Measurements from ENCODE around the gene PACS2.
A peak's percentile ranks its signal among the peaks of the same experiment; 100 is the strongest.
"Not testable (repeated sequence)": the region's sequence is repeated elsewhere in the genome, so short reads cannot be mapped to it uniquely, and the experiment has no call there.

PACS2 gene

DNA sequence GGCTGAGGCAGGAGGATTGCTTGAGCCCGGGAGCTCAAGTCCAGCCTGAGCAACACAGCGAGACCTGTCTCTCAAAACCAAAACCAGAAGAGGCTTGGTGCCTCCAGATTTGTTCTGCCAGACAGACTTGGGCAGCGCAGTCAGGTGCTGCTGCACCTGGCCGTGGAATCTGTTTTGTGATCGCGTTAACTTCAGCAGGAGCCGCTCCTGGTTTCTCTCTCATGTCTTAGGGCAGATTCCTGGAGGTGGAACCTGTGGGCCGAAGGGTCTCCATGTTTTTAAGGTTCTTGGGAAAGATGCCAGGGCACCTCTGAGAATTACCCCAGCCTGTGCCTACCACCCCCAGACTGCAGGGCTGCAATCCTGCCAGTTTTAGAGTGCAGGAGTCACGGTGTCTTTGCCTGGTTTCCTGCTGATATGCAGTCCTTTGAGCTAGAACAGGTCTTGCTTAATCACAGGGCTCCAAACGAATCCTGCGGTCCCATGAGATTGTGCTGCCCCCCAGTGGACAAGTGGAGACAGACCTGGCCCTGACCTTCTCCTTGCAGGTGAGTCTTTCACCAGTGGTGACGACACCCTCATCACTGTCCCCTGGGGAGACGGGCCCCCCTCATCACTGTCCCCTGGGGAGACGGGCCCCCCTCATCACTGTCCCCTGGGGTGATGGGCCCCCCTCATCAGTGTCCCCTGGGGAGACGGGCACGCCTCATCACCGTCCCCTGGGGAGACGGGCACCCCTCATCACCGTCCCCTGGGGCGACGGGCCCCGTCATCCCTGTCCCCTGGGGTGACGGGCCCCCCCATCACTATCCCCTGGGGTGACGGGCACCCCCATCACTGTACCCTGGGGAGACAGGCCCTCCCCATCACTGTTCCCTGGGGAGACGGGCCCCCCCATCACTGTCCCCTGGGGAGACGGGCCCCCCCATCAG is 37.6 kb downstream of the PACS2 start:
- DNase-seq, result peak; percentile 94

DNA sequence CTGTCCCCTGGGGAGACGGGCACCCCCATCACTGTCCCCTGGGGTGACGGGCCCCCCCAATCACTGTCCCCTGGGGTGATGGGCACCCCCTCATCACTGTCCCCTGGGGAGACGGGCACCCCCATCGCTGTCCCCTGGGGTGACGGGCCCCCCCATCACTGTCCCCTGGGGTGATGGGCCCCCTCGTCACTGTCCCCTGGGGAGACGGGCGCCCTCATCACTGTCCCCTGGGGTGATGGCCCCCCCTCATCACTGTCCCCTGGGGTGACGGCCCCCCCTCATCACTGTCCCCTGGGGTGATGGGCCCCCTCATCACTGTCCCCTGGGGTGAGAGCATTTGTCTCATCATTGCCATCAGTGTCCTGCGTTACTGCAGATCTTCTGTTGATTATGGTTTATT is 38.6 kb downstream of the PACS2 start:
- DNase-seq, result no peak

DNA sequence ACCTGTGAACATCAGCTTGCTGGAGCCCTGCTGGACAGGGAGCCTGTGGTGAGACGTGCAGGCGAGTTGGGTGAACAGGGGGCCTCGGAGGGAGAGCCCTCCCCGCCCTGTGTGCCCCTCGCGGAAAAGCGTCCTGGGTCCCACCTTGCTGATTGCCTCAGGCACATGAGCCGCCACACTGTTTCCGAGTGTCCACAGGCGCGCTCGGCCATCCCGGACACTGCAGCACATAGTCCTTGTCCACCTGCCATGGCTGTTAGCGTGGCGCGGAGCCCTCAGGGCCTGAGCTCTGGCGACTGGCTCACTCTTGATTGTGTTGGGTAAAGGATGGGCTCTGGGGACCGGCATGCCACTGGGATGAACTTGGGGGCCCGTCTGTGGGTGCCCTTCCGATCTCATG is 40.0 kb downstream of the PACS2 start:
- no peak for DNase-seq

DNA sequence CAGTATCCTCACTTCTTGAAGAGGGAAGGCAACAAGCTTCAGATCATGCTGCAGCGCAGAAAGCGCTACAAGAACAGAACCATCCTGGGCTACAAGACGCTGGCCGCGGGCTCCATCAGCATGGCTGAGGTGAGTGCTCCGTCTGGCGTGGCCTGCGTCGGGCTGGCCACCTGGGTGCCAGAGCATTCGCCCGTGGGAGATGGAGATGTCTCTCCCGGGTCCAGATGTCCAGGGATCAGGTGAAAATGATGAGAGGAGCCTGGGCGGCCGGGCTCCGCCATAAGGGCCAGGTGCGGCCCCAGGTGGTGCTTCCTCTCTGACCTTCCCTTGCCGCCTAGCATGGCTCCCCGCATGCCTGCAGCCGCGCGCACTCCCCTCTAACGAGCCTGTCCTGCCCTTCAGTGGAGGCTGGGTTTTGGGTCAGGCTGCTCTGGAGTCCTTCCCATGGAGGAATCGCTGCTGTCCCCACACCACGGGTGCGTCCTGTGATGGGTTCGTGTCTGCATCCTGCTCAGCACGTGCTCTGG is 40.6 kb downstream of the PACS2 start:
- no peak for DNase-seq

DNA sequence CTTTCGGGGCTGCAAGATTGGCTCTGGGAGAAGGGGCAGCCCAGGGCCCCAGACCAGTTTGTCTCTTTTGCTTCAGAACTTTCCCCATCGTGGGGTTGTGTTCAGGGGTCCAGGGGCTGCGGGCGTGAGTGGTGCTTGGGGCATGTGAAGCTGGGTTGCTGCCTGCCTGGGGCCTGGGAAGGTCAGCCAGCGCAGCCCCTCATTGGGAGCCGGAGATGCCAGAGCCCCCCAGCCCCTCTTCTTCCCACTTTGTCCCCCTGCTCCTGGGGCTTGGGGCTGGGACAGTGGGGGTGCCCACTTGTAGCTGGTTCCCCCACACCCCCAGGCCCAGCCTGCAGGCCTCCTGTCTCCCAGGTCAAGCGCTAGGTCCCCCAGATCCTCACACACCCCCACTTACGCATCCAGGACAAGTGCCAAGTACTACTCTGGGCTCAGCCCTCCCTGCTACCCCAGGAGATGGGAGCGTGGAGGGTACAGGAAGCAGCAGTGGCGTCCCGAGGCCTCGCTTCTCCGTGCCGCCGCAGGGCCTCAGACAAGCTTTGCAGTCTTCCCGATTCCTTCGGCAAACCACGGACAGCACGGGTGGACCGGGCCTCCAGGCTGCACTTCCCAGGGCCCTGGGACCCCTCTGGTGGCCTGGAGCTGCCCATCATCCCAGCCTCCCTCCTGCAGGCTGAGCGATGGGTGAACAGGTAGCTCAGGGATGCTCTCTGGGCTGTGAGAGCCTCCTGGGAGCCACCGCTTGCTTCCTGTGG is 41.5 kb downstream of the PACS2 start:
- no peak for DNase-seq

DNA sequence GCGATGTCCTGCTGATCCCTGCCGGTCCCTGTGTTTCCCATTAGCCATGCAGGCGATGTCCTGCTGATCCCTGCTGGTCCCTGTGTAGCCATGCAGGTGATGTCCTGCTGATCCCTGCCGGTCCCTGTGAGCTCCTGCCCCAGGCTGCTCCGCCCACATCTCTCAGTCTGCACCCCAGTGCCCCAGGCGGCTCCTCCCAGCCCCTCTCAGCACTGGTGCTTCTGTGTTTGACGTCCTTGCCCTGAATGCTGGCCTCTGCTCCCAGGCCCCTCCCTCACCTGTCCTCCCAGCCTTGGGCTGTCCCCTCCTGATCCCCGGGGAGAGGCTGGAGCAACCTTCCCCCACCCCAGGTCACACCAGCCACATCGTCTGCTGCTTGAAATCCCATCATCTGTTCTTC is 42.4 kb downstream of the PACS2 start:
- no peak for DNase-seq

DNA sequence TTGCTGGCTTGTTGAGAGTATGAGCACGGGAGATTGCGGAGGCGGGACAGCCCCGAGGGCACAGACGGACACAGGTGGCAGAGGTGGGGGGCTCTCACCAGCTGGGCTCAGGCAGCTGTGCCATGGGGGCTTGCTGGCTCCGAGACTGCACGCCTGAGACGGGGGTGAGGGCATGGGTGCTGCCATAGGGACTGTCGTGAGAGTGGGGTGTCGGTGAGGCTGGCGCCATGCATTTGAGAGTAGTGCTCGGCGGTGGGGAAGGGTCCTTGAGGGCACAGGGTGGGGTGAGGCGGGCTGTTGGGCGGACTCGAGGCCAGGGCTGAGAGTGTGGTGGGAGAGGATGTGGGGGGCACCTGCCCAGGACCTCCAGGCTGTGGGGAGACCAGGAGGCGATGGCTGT is 43.1 kb downstream of the PACS2 start:
- no peak for DNase-seq

DNA sequence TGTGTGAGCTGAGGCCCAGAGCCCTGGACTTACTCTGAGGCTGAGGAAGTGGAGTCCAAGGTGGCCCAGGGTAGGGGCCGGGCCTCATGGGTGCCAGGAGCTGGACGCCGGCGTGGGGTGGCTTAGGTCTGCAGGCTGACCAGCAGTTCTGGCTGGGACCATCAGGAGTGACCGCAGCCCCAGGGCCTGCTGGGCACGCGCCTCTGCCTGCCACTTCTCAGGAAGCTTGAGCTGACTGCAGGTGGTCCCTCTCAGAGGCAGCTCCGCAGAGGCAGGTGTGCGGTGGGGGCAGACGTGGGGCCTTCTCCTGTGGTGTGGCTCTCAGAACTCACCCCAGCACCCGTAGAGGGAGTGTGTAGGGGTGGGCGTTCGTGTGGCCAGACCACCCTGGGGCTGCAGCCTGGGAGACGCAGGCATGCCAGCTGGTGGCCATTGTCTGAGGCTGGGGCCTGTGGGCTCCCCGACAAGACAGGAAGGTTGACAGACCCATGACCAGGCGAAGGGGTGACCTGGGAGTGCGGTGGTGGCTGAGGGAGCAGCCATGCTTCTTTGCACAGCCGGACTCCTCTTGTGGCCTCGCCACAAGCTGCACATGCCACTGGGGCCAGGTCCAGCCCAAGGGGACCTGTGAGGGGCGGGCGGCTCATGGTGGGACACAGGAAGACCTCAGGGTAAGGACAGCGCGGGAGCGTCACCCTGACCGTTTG is 43.7 kb downstream of the PACS2 start:
- DNase-seq, result no peak

DNA sequence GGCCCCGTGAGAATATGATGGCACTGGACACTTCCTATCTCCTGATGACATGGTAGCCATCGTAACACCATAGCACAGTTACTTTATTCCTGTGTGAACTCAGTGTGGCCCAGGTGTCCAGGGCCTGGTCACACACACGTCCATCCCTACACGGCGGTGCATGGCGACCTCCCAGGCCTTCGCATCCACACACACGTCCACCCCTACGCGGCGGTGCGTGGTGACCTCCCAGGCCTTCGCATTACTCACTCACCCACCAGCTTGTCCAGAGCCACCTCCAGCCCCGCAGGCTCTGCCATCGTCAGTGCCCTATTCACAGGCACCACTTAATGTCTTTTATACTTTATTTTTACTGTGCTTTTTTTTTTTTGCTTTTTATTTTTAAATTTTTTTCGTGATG is 44.4 kb downstream of the PACS2 start:
- DNase-seq, result no peak

DNA sequence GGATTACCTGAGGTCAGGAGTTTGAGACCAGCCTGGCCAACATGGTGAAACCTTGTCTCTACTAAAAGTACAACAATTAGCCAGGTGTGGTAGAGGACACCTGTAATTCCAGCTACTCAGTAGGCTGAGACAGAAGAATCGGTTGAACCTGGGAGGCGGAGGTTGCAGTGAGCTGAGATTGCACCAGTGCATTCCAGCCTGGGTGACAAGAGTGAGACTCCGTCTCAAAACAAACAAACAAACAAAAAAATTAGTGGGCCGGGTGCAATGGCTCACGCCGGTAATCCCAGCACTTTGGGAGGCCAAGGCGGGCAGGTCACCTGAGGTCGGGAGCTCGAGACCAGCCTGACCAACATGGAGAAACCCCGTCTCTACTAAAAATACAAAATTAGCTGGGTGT is 46.9 kb downstream of the PACS2 start:
- DNase-seq, result not testable (repeated sequence)

DNA sequence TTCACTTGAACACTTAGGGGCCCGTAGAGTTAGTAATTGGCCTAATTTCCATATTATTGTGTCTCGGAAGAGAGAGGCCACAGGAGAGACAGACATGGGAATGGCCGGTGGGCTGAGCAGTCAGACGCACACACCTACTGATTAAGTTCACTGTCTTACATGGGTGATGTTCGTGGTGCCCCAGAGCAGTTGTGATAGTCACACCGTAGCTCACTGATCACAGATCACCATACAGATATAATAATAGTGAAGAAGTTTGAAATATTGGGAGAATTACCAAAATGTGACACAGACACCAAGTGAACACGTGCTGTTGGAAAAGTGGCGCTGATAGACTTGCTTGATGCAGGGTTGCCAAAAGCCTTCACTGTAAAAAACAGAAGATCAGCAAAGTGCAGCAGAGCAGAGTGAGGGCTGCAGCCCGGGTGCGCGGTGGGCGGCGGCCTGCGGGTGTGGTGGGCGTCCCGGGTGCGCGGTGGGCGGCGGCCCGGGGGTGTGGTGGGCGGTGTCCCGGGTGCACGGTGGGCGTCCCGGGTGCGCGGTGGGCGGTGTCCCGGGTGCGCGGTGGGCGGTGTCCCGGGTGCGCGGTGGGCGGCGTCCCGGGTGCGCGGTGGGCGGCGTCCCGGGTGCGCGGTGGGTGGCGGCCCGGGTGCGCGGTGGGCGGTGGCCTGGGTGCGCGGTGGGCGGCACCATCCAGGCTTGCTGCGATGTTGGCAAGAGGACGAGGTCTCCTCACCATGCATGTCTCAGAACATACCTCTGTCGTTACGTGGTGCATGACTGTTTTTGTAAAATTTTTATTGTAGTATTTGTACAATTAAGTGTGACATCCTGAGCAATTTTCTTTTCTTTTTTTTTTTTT is 49.5 kb downstream of the PACS2 start:
- no peak for DNase-seq

DNA sequence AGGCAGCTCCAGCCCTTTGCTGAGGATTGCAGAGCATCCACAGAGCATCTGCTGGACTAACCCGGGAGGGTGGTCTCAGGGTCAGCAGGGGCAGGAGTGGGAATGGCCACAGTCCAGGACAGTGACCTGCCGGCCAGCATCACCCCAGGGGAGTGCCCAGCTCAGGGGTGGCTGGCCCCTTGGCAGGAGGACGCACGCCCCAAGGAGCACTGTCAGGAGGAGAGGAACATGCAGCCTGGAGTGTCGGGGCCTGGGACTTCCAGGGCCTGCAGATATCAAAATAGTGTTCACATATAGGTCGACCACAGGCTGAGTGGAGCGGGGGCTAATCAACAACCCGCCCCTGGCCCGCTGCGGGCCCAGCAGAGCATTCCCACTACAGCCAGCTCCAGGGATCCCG is 50.6 kb downstream of the PACS2 start:
- no peak for DNase-seq

DNA sequence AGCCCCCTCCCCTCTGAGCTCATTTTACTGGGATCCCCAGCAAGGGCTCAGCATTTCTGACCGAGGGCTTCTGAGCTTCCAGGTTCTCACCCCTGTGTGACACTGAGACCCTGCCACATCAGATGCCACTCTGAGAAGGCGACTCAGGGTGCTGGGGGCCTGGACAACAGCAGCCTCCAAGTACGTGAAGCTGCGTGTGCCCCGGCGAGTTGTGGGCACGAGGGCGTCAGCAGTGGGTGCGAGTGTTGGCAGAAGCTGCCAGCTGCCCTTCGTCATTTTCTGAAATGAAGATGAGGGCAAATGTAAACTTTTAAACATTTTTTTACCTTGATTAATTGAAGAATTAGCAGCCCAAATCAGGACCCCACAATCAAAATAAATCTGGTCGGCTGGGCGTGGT is 51.1 kb downstream of the PACS2 start:
- DNase-seq, result no peak

DNA sequence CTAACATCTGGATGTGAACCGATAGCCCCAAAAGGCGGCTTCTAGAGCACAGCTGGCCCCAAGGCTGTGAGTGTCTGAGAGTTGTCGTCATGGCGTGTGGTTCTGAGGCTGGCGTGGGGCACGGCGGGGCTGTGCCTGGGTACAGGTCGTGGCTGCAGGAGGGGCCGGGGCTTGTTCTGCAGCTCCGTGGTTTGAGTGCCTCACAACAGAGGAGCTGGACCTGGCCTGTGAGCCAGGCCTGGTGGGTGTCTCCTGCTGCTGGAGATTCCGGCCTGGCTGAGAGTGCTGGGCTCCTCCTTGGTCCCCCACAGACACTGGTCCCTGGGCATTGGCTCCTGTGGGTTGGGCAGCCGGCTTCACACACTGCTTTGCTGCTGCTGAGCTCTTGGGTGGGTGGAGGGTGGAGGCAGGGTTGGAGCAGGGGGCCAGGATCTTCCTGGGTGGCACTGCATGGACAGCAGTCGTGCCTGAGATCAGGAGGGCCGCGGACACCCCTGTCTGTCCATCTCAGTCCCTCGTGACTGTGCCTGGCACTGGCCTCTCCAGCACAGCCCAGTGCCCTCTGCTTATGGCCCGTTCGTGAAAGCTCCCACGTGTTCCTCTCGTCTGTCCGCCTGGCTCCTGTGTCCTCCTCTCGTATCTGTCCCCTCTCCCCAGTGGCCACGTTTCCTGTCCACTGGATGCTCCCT is 52.0 kb downstream of the PACS2 start:
- DNase-seq, result no peak

DNA sequence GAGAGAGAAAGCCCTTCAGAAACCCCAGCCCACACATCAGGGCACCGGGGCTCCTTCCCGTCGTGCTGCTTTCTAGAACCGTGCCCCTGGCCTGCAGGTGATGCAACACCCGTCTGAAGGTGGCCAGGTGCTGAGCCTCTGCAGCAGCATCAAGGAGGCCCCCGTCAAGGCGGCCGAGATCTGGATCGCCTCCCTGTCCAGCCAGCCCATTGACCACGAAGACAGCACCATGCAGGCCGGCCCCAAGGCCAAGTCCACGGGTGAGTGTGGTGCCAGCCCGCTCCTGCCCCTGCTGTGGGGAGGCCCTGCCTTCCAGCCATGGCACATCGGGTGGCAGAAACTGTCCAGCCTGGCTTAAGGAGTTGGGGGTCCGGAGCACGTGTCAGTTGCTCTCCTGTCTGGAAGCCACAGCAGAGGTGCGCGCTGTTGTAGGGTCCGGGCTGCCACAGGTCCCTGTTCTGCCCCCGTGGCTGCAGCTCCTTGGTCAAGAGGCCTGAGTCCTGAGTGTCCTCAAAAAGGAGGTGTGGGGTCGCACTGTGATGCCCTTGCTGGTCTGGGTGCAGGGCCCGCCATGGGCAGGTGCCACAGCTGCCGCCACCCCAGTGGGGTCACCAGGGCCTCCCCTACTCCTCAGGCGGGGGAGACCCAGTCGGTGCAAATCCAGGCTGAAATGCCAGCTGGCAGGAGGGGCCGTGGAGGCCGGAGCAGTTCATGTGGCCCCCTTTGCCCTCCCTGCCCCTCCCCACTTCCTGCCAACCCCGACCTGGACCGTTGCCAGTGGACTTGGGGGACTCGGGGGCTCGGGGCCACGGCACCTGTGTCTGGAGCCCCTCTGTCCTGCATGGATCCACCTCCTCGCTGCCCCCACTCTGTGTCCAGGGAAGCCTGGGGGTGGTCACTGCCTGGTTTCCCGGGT is 52.8 kb downstream of the PACS2 start:
- no peak for DNase-seq

DNA sequence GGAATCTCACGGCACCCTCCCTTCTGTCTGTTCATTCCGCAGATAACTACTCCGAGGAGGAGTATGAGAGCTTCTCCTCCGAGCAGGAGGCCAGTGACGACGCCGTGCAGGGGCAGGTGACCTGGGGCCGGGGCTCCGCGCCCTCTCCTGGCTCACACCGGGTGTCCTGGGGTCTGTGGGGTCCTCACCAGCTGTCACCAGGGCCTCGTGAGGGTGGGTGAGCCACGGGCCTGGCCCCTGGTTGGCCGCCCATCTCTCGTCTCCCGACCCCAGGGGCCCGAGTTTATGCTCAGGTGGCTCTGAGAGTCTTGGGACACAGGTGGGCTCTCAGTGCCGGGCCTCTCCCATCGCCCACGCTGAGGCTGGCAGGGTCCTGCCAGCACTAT is 53.5 kb downstream of the PACS2 start:
- no peak for DNase-seq

DNA sequence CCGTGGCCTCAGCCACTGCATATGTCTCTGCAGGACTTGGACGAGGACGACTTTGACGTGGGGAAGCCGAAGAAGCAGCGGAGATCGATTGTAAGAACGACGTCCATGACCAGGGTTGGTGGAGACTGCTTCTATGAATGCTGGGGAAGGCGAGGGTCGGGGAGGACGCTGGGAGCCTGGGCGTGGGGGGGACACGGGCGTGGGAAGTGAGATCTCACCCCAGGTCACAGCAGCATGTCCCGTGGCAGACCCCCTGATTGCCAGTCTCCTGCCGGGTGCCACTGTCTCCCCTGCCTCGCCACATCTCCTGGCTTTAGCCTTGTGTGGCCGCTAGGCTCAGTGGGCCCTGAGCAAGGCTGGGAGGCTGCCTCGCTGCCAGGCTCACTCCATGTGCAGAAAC is 53.9 kb downstream of the PACS2 start:
- DNase-seq, result no peak

DNA sequence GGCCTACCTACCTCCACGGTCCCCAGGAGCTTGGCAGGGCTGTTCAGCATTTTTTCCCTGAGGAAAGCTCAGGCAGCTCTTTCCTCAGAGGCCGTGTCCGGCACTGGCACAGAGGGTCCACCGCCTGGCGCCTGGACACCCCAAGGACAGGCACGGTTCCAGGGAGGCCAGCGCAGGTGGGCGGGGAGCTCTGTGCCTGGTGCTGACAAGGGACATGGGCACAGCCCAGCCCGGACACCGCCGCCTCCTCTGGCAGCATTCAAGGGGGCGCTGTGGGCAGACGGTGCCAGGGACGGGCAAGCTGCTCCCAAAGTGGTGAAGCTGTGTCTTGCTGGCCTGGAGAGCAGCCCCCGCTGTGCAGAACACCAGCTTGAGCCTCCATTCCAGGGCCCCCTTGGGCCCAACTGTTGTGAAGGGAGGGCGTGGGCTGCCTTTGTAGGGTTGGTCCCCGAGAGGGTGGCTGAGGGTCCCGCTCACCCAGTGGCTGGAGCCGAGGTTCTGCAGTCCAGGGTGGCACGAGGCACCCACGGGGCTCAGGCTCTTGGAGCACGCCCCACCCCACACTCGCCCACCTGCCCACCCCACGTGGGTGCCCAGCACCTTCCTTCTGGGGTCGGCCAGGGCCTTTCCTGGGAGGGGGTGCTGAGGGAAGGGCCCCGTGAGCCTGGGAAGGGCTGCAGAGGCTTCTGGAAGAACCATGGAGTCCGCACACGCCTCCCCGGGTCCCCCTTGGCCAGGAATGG is 54.5 kb downstream of the PACS2 start:
- no peak for DNase-seq

DNA sequence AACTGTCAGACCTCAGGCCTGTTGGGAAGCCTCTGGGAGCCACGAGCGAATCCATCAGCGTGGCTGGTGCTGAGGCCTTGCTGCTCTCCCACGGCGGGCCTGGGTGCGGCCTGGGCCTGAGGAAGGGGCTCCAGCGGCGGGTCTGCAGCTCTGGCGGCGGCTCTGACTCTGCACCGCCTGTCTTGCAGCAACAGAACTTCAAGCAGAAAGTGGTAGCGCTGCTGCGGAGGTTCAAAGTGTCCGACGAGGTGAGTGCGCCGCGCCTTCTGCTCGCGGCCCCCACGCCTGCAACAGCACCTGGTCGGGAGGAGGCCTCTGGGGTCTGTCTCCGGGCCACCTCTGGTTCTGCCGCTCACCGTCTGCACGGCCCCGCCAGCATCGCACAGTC is 55.1 kb downstream of the PACS2 start:
- DNase-seq, result no peak

DNA sequence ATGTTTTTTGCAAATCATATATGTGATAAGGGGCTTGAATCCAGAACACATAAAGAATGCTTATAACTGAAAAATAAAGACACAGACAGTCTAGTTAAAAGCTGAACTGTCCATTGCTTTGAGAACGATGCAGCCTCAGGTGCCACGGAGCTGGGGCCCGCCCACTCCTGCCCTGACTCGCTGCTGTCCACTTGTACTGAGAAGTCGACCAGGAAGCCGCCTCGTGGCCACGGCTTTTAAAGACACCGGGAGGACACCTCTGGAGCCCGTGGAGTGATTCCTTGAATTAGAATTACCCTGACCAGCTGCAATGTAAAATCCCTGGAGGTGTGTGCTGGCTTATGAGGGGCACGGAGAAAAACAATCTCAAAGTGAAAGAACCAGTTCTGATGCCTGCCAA is 59.8 kb downstream of the PACS2 start:
- no peak for DNase-seq
